OCI-M1 (cell line): ENCODE data around the gene CPN2.

Source experiments
- DNase-seq: peaks from one replicate; lab custom pipeline; 2025; lab: John Stamatoyannopoulos, UW

Gene CPN2

GRCh38 chr3:194328053-194328657 lies 23.0 kb downstream of the CPN2 start:
- DNase-seq = no peak

- no peak for DNase-seq
Observed at GRCh38 chr3:194327218-194328052, 23.7 kb downstream of the CPN2 start.

GRCh38 chr3:194326968-194327217 lies 24.2 kb downstream of the CPN2 start:
- DNase-seq = no peak

GRCh38 chr3:194326192-194326967 lies 24.7 kb downstream of the CPN2 start:
- DNase-seq = no peak

GRCh38 chr3:194325424-194326153 lies 25.5 kb downstream of the CPN2 start:
- DNase-seq = no peak

- no peak for DNase-seq
Observed at GRCh38 chr3:194324823-194325327, 26.3 kb downstream of the CPN2 start.

GRCh38 chr3:194323785-194324735 lies 27.1 kb downstream of the CPN2 start:
- DNase-seq = no peak

GRCh38 chr3:194322678-194323211 lies 28.4 kb downstream of the CPN2 start:
- DNase-seq = no peak

GRCh38 chr3:194321693-194322640 lies 29.2 kb downstream of the CPN2 start:
- DNase-seq = no peak

- DNase-seq = no peak
Observed at GRCh38 chr3:194320744-194321243, 30.3 kb downstream of the CPN2 start.

- no peak for DNase-seq
Observed at GRCh38 chr3:194320100-194320499, 31.0 kb downstream of the CPN2 start.

- DNase-seq = no peak
Observed at GRCh38 chr3:194318511-194319161, 32.5 kb downstream of the CPN2 start.

GRCh38 chr3:194316918-194317317 lies 34.2 kb downstream of the CPN2 start:
- no peak for DNase-seq

- no peak for DNase-seq
Observed at GRCh38 chr3:194315965-194316361, 35.2 kb downstream of the CPN2 start.

GRCh38 chr3:194315088-194315964 lies 35.8 kb downstream of the CPN2 start:
- DNase-seq = peak; percentile 87

- no peak for DNase-seq
Observed at GRCh38 chr3:194314388-194315068, 36.6 kb downstream of the CPN2 start.
